OCI-LY3 (cell line): ENCODE data around the gene CDK17.

Experiments used
- EZH2phosphoT487 ChIP-seq: fragments of 200-600 bp; shearing (Covaris generic); IDR thresholded peaks from 2 replicates; pipeline ENCODE4 v1.6.1; 2018; ENCODE audit warnings: antibody characterized with exemption, mixed run types, low read depth
- TF ChIP-seq, protein P1 (sequence below): fragments of 200-600, 300-600 bp; sonication (generic); IDR thresholded peaks from 2 replicates; pipeline ENCODE4 v1.5.1; 2014; ENCODE audit warnings: antibody characterized with exemption, low read length, low read depth

DNA sequence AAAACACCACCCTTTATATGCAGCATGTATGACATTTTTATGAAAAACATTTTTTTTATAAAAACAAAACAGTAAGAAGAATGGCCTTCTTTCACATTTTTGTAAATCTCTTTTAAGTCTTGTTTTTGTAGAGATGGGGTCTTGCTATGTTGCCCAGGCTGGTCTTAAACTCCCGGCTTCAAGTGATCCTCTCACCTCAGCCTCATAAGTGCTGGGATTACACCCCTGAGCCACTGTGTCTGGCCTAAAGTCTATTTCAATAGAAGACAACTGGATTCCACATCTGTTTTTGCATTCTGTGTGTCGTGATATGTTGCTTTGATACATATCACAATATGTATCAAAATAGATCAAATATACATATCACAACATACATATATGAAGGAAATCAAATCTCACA is 107.1 kb downstream of the CDK17 start:
- TF ChIP-seq, protein P1, sequence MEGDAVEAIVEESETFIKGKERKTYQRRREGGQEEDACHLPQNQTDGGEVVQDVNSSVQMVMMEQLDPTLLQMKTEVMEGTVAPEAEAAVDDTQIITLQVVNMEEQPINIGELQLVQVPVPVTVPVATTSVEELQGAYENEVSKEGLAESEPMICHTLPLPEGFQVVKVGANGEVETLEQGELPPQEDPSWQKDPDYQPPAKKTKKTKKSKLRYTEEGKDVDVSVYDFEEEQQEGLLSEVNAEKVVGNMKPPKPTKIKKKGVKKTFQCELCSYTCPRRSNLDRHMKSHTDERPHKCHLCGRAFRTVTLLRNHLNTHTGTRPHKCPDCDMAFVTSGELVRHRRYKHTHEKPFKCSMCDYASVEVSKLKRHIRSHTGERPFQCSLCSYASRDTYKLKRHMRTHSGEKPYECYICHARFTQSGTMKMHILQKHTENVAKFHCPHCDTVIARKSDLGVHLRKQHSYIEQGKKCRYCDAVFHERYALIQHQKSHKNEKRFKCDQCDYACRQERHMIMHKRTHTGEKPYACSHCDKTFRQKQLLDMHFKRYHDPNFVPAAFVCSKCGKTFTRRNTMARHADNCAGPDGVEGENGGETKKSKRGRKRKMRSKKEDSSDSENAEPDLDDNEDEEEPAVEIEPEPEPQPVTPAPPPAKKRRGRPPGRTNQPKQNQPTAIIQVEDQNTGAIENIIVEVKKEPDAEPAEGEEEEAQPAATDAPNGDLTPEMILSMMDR = no peak
- no peak for TF ChIP-seq EZH2phosphoT487
